Dendritic cell treated with granulocyte-macrophage colony-stimulating factor and Interleukin-4, amounts not matched to agents 40 ng/mL and 50 ng/mL, for 4 days (primary cell): ENCODE data around the gene C1GALT1.

Source experiments
- H3K27ac Mint-ChIP-seq: one replicate; pipeline ENCODE4 v1.8.0; 2022; ENCODE audit warnings: mild to moderate bottlenecking, mixed read lengths
- H3K27me3 Mint-ChIP-seq: one replicate; pipeline ENCODE4 v1.8.0; 2022; ENCODE audit warnings: mild to moderate bottlenecking, mixed read lengths
- H3K36me3 Mint-ChIP-seq: one replicate; pipeline ENCODE4 v1.8.0; 2022; ENCODE audit warnings: low read depth, mixed read lengths
- H3K4me1 Mint-ChIP-seq: one replicate; pipeline ENCODE4 v1.8.0; 2022; ENCODE audit warnings: low read depth, mixed read lengths
- H3K4me3 Mint-ChIP-seq: one replicate; pipeline ENCODE4 v1.8.0; 2022; ENCODE audit warnings: mild to moderate bottlenecking, moderate library complexity, mixed read lengths
- H3K9me3 Mint-ChIP-seq: one replicate; pipeline ENCODE4 v1.8.0; 2022; ENCODE audit warnings: mixed read lengths
- intact Hi-C: fragments of 100-400 bp; cut with micrococcal nuclease; formaldehyde crosslinking; loops from one replicate; pipeline ENCODE4 v1.15.0; 2022

Gene C1GALT1

GRCh38 chr7:7271094-7271874, 88.9 kb downstream of the C1GALT1 start:
- intact Hi-C loops = no loop called here
- H3K9me3 Mint-ChIP-seq = no peaks in the 10 kb centered on the region
- H3K27ac Mint-ChIP-seq = no peak overlapping the region
- no peak overlapping the region for H3K4me3 Mint-ChIP-seq
- peaks cover 6% of the 10 kb centered on the region for H3K4me1 Mint-ChIP-seq
- H3K36me3 Mint-ChIP-seq = no peaks in the 10 kb centered on the region
- no peaks in the 10 kb centered on the region for H3K27me3 Mint-ChIP-seq

GRCh38 chr7:7272294-7272693, 90.0 kb downstream of the C1GALT1 start:
- no peaks in the 10 kb centered on the region for H3K36me3 Mint-ChIP-seq
- intact Hi-C loops = no loop called here
- H3K9me3 Mint-ChIP-seq = no peaks in the 10 kb centered on the region
- H3K4me1 Mint-ChIP-seq = peaks cover 6% of the 10 kb centered on the region
- H3K27ac Mint-ChIP-seq = no peak overlapping the region
- no peaks in the 10 kb centered on the region for H3K27me3 Mint-ChIP-seq
- no peak overlapping the region for H3K4me3 Mint-ChIP-seq

DNA sequence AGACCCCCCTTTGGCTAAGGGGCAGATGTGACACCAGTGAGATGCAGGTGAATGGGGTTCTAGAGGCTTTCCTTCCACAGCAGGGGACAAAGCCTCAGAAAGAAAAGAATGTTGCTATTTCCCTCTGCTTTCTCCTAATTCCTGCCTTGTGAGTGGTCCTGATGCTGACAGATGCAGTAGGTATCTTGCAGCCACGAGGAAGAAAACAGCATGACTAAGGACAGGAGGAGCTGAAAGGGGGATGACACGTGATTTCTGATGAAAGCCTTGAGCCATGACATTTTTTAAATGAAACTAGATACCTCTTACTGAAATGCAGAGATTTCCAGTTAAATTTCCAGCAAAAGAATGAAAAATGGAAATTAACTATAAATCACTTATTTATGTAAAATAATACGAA, 92.4 kb downstream of the C1GALT1 start:
- Mint-ChIP-seq H3K27me3 (no peaks in the 10 kb centered on the region), H3K36me3 (no peaks in the 10 kb centered on the region)
- intact Hi-C loops = no loop called here

DNA sequence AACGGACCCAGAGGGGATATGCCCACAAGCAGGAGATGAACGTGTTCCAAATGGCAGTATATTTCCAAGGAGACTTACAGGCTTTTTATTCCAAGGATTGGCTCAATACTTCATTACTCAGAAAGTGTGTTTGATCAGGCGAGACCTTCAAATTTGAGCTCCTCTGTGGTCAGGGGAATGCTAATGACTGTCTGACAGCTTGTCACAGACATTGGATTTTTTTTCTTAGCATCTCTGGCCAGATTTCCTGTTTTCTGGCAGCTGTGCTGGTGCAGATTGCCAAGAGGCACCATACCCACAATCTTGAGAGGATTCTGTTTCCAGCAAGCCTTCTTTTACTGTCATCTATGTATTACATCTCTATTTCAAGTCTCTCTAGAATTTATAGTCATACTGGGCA, 93.8 kb downstream of the C1GALT1 start:
- H3K36me3 Mint-ChIP-seq = no peaks in the 10 kb centered on the region
- intact Hi-C loops = no loop called here
- no peaks in the 10 kb centered on the region for H3K9me3 Mint-ChIP-seq
- no peak overlapping the region for H3K27ac Mint-ChIP-seq
- H3K4me3 Mint-ChIP-seq = no peak overlapping the region
- H3K27me3 Mint-ChIP-seq = no peaks in the 10 kb centered on the region
- H3K4me1 Mint-ChIP-seq = no peaks in the 10 kb centered on the region

More for the DNA sequence above, 92.4 kb downstream of the C1GALT1 start:
- Mint-ChIP-seq H3K4me3 (no peak overlapping the region), H3K9me3 (no peaks in the 10 kb centered on the region), H3K27ac (no peak overlapping the region), H3K4me1 (no peaks in the 10 kb centered on the region)

DNA sequence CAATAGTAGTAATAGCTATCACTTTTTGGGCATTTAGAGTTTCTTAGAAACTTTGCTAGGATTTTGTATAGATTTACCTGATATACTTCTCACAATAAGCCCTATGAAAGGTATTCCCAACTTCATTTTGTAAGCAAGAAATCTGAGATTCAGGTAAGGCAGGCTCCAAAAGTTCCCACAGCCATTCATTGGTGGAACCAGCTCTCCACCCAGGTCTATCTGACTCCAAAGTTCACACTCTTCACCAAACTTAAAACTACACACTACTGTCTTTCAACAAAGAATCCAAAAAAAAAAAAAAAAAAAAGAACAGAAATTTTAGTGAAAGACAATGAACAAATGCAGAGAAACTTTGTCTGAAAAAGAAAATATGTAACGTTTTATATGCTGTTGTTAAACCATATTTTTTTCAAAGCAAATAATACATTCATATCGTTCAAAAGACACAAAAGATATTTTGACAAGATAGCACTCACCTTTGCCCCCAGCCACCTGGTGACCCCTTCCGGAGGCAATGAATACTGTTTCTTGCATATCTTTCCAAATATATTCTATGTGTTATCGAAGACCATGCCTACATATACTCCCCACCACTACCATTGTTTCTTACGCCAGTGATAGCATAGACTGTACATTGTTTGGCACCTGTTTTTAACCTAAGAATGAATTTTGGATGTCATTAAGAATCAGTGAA, 108.2 kb downstream of the C1GALT1 start:
- Mint-ChIP-seq H3K9me3 (peaks cover 6% of the 10 kb centered on the region), H3K4me3 (no peak overlapping the region), H3K4me1 (no peaks in the 10 kb centered on the region), H3K27ac (no peak overlapping the region), H3K27me3 (no peaks in the 10 kb centered on the region), H3K36me3 (no peaks in the 10 kb centered on the region)
- intact Hi-C loops = no loop called here

DNA sequence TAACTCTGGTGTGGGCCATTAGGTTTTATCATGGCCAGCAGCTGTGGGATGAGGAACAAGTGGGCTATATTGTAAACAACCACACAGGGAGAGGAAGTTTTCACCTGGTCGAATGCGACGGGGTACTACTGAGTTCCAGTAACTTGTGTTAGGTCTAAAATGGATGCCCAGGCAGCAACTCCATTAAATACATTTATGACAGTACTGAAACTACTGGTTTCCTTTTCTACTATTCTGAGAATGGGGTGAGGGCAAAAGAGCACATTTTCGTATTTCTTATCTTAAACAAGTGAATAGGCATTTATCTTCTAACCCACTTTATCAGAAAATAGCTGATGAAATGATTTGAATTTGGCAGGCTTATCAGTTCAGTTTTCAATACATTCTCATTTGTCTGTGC, 109.7 kb downstream of the C1GALT1 start:
- H3K27ac Mint-ChIP-seq = no peak overlapping the region
- H3K4me1 Mint-ChIP-seq = no peaks in the 10 kb centered on the region
- H3K9me3 Mint-ChIP-seq = no peaks in the 10 kb centered on the region
- H3K27me3 Mint-ChIP-seq = no peaks in the 10 kb centered on the region
- intact Hi-C loops = no loop called here
- H3K4me3 Mint-ChIP-seq = no peak overlapping the region
- H3K36me3 Mint-ChIP-seq = no peaks in the 10 kb centered on the region

- Mint-ChIP-seq H3K4me3 (no peak overlapping the region), H3K4me1 (no peaks in the 10 kb centered on the region), H3K27ac (no peak overlapping the region), H3K9me3 (no peaks in the 10 kb centered on the region), H3K36me3 (no peaks in the 10 kb centered on the region), H3K27me3 (no peaks in the 10 kb centered on the region)
- intact Hi-C loops = no loop called here
Measured at GRCh38 chr7:7292608-7293007, 110.3 kb downstream of the C1GALT1 start.

GRCh38 chr7:7293092-7293491, 110.7 kb downstream of the C1GALT1 start:
- Mint-ChIP-seq H3K27ac (no peak overlapping the region), H3K4me1 (no peaks in the 10 kb centered on the region), H3K4me3 (no peak overlapping the region), H3K9me3 (no peaks in the 10 kb centered on the region), H3K36me3 (no peaks in the 10 kb centered on the region), H3K27me3 (no peaks in the 10 kb centered on the region)
- intact Hi-C loops = no loop called here

DNA sequence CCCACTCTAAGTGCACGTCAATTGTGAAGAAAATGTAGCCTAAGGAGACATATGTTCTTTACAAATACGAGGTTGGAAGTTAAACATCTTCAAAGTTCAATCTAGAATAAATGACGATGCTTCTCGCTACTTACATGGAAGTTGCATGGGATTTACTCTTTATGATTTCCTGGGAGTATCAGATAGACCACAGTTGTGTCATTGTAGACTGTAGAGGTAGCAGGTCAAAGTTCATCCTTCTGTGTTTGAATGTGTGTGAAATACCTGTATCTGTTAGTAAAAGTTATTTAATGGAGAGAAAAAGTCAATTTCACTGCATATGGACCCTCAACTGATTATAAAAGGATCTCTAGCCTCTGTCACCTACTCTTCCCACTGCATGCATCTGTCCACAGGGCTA, 112.6 kb downstream of the C1GALT1 start:
- no peaks in the 10 kb centered on the region for H3K27me3 Mint-ChIP-seq
- no peak overlapping the region for H3K4me3 Mint-ChIP-seq
- no peaks in the 10 kb centered on the region for H3K9me3 Mint-ChIP-seq
- intact Hi-C loops = no loop called here
- no peaks in the 10 kb centered on the region for H3K36me3 Mint-ChIP-seq
- H3K4me1 Mint-ChIP-seq = no peaks in the 10 kb centered on the region
- no peak overlapping the region for H3K27ac Mint-ChIP-seq
